ENCODE results near the gene ENOX2. TPM values are rescaled to one million over a fixed set of nuclear protein-coding genes. Genes with fewer than 3 reads are reported as not detected.
"Not testable (repeated sequence)": the region's sequence is repeated elsewhere in the genome, so short reads cannot be mapped to it uniquely, and the experiment has no call there.

Gene ENOX2
- total and polyA plus RNA-seq, 2 of the 13 experiments (the other 11 are each of a cell fraction or from before 2014, with no cell fraction given): 5.9 to 8.5 TPM

DNA sequence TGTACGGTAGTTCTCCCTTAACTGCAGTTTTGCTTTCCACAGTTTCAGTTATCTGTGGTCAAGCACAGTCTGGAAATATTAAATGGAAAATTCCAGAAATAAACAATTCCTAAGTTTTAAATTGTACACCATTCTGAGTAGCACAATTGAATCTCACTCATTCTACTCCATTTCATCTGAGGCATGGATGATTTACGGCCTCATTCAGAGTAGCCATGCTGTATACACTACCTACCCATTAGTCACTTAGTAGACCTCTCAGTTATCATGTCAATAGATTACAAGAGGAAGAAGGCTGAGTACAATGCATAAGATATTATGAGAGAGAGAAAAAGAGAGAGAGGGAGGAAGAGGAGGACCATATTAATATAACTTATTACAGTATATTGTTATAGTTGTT, 77.5 kb downstream of the ENOX2 start:
- Histone ChIP-seq H3K4me3 (replicated peaks in 1 of 3; ENCODE audit: insufficient read depth in 1 of 3, low read depth in 2 of 3, low read length in 3 of 3) (no peak overlapping the region), H3K36me3 (replicated peaks in 1 of 2; ENCODE audit: control insufficient read depth in 1 of 2, insufficient read depth in 2 of 2, low read length in 2 of 2) (no peaks in the 10 kb centered on the region), H3K4me2 (ENCODE audit: low read depth, low read length) (no peak overlapping the region), H3K4me1 (ENCODE audit: insufficient read depth, low read length) (no peaks in the 10 kb centered on the region), H3K9ac (ENCODE audit: insufficient read depth, low read depth, low read length) (no peak overlapping the region), H4K20me1 (ENCODE audit: insufficient read depth, low read length) (no peaks in the 10 kb centered on the region), H3K27ac (ENCODE audit: extremely low read length, insufficient read depth, low read length) (no peak overlapping the region), H2AFZ (ENCODE audit: low read length) (no peak overlapping the region), H3K9me3 (ENCODE audit: low read length) (no peaks in the 10 kb centered on the region), H3K79me2 (ENCODE audit: insufficient read depth, low read length) (no peaks in the 10 kb centered on the region), H3K27me3 (ENCODE audit: control insufficient read depth in 1 of 2, insufficient read depth in 2 of 2, low read length in 2 of 2) (no peaks in the 10 kb centered on the region)
- CTCF ChIA-PET (ENCODE audit: low intra/inter-chr PET ratio, low total read pairs): no interaction called here
- in situ Hi-C loops (cut with HindIII; ENCODE audit: extremely low pct_ligation_motif_present, low pct_unique_long_range_greater_than_20kb) (no loop called here), intact Hi-C loops (cut with micrococcal nuclease; ENCODE audit: unreplicated experiment) (no loop called here)
- POLR2A ChIA-PET: no interaction called here
- TF ChIP-seq ZNF260 (CRISPR knock-in tag; IDR thresholded peaks at IDR 0.05; ENCODE audit: borderline replicate concordance, low read depth): no peak
- no peak for TF ChIP-seq ZNF562 (CRISPR knock-in tag; IDR thresholded peaks at IDR 0.05; ENCODE audit: borderline replicate concordance)
- TF ChIP-seq ZNF180 (CRISPR knock-in tag; IDR thresholded peaks at IDR 0.05; ENCODE audit: borderline replicate concordance, low read depth): no peak
- WGBS (ENCODE audit: low lambda C conversion rate): 95% methylated on average over 2 of the region's 2 CpGs
- ATAC-seq: no peak
- BruUV-seq (replicated peaks): no TSS peak
- no peak for FAIRE-seq
- no peak for DNase-seq (ENCODE audit: low spot score)

DNA sequence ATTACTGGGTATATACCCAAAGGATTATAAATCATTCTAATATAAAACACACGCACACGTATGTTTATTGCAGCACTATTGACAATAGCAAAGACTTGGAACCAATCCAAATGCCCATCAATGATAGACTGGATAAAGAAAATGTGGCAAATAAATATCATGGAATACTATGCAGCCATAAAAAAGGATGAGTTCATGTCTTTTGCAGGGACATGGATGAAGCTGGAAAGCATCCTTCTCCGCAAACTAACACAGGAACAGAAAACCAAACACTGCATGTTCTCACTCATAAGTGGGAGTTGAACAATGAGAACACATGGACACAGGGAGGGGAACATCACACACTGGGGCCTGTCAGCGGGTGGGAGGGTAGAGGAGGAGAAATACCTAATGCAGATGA, 83.6 kb downstream of the ENOX2 start:
- DNase-seq (ENCODE audit: low spot score); H3K4me3 ChIP-seq (replicated peaks in 1 of 3; ENCODE audit: insufficient read depth in 1 of 3, low read depth in 2 of 3, low read length in 3 of 3); H2AFZ ChIP-seq (ENCODE audit: low read length); intact Hi-C loops (cut with micrococcal nuclease; ENCODE audit: unreplicated experiment); ATAC-seq; H3K27ac ChIP-seq (ENCODE audit: extremely low read length, insufficient read depth, low read length); POLR2A ChIA-PET; H3K36me3 ChIP-seq (replicated peaks in 1 of 2; ENCODE audit: control insufficient read depth in 1 of 2, insufficient read depth in 2 of 2, low read length in 2 of 2); H3K4me1 ChIP-seq (ENCODE audit: insufficient read depth, low read length); FAIRE-seq; CTCF ChIA-PET (ENCODE audit: low intra/inter-chr PET ratio, low total read pairs); H3K9me3 ChIP-seq (ENCODE audit: low read length); H4K20me1 ChIP-seq (ENCODE audit: insufficient read depth, low read length); BruUV-seq (replicated peaks); H3K79me2 ChIP-seq (ENCODE audit: insufficient read depth, low read length); H3K9ac ChIP-seq (ENCODE audit: insufficient read depth, low read depth, low read length); in situ Hi-C loops (cut with HindIII; ENCODE audit: extremely low pct_ligation_motif_present, low pct_unique_long_range_greater_than_20kb); H3K27me3 ChIP-seq (ENCODE audit: control insufficient read depth in 1 of 2, insufficient read depth in 2 of 2, low read length in 2 of 2); H3K4me2 ChIP-seq (ENCODE audit: low read depth, low read length): not testable (repeated sequence)
- WGBS (ENCODE audit: low lambda C conversion rate): 94% methylated on average over 4 of the region's 4 CpGs

DNA sequence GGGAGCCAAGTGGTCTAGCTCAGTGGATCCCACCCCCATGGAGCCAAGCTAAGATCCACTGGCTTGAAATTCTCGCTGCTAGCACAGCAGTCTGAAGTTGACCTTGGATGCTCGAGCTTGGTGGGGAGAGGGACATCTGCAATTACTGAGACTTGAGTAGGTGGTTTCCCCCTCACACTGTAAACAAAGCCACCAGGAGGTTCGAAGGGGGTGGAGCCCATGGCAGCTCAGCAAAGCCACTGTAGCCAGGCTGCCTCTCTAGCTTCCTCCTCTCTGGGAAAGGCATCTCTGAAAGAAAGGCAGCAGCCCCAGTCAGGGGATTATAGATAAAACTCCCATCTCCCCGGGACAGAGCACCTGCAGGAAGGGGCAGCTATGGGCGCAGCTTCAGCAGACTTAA, 89.1 kb downstream of the ENOX2 start:
- H3K4me3 ChIP-seq (replicated peaks in 1 of 3; ENCODE audit: insufficient read depth in 1 of 3, low read depth in 2 of 3, low read length in 3 of 3); in situ Hi-C loops (cut with HindIII; ENCODE audit: extremely low pct_ligation_motif_present, low pct_unique_long_range_greater_than_20kb); H3K79me2 ChIP-seq (ENCODE audit: insufficient read depth, low read length); H3K27me3 ChIP-seq (ENCODE audit: control insufficient read depth in 1 of 2, insufficient read depth in 2 of 2, low read length in 2 of 2); ATAC-seq; H4K20me1 ChIP-seq (ENCODE audit: insufficient read depth, low read length); CTCF ChIA-PET (ENCODE audit: low intra/inter-chr PET ratio, low total read pairs); H3K27ac ChIP-seq (ENCODE audit: extremely low read length, insufficient read depth, low read length); H3K4me2 ChIP-seq (ENCODE audit: low read depth, low read length); BruUV-seq (replicated peaks); H3K36me3 ChIP-seq (replicated peaks in 1 of 2; ENCODE audit: control insufficient read depth in 1 of 2, insufficient read depth in 2 of 2, low read length in 2 of 2); H3K4me1 ChIP-seq (ENCODE audit: insufficient read depth, low read length); FAIRE-seq; POLR2A ChIA-PET; H3K9ac ChIP-seq (ENCODE audit: insufficient read depth, low read depth, low read length); DNase-seq (ENCODE audit: low spot score); intact Hi-C loops (cut with micrococcal nuclease; ENCODE audit: unreplicated experiment); H3K9me3 ChIP-seq (ENCODE audit: low read length); H2AFZ ChIP-seq (ENCODE audit: low read length): not testable (repeated sequence)
- 71% methylated on average over 2 of the region's 5 CpGs for WGBS (ENCODE audit: low lambda C conversion rate)

Measured in HepG2 (cell line).